Metanephros (tissue), 2 donors: ENCODE results near the gene NUDT14. TPM values are rescaled to one million over a fixed set of nuclear protein-coding genes. Genes with fewer than 3 reads are reported as not detected.

Experiments used
- small RNA-seq: library from RNA; depleted of rRNA; stranded (forward); fragments of <200 nt; gene quantifications from one replicate; pipeline ENCODE3, GENCODE V24; 2014; ENCODE audit warnings: low replicate concordance
- total RNA-seq: library from RNA; depleted of rRNA; stranded (reverse); fragments of >200 nt; gene quantifications from one replicate; pipeline ENCODE4 v1.2.3, GENCODE V29; 2014

The NUDT14 gene
- total RNA-seq, result 22.9 TPM

GRCh38 chr14:105180592-105181548 lies at the start of gene NUDT14:
Gene NUDT14 (minus strand): TSS chr14:105181312. CDS start chr14:105181209, 103 bp downstream.

GRCh38 chr14:105168496-105168978 lies 12.6 kb downstream of the NUDT14 start, which contains the start of gene JAG2:
Gene JAG2 (minus strand): TSS chr14:105168776. CDS start chr14:105168420, 356 bp downstream.

Small RNA genes within 50 kb of the gene (small RNA-seq; reads per million reads assigned to genes)
- gene MIR6765, result not detected

Other genes with a start within 250 kb of the NUDT14 start
- gene AHNAK2, start 202.9 kb downstream of the NUDT14 start, total RNA-seq, result 2.6 TPM
- gene CLBA1, start 195.5 kb downstream of the NUDT14 start, total RNA-seq, result 17.3 TPM
- 19.9 TPM for gene CDCA4, start 160.2 kb downstream of the NUDT14 start, total RNA-seq
- 2.3 TPM for gene GPR132, start 115.9 kb downstream of the NUDT14 start, total RNA-seq
- gene JAG2, start 12.5 kb downstream of the NUDT14 start, total RNA-seq, result 17.4 TPM
- 38.4 TPM for gene BTBD6, start 67.2 kb upstream of the NUDT14 start, total RNA-seq
- gene BRF1, start 119.7 kb upstream of the NUDT14 start, total RNA-seq, result 59.5 TPM
- gene PACS2, start 133.4 kb upstream of the NUDT14 start, total RNA-seq, result 94.1 TPM
- gene TEX22, start 217.2 kb upstream of the NUDT14 start, total RNA-seq, result 0.23 TPM
- gene MTA1, start 238.5 kb upstream of the NUDT14 start, total RNA-seq, result 82.3 TPM